Measurements from ENCODE around the gene GLI3.

GLI3 gene

GRCh38 chr7:42263971-42264370, 27.0 kb upstream of the GLI3 start:
- no peak overlapping the region for H4K91ac ChIP-seq (ENCODE audit: low read depth, low read length)
- no CpG with 5 or more reads among the region's 4 CpGs for WGBS (ENCODE audit: extremely low coverage, insufficient coverage, insufficient read length)

GRCh38 chr7:42262964-42263363, 26.0 kb upstream of the GLI3 start:
- H3K36me3 ChIP-seq (ENCODE audit: control insufficient read depth in 1 of 2, insufficient read depth in 2 of 2, low read length in 2 of 2) = no peaks in the 10 kb centered on the region
- H2BK12ac ChIP-seq (ENCODE audit: low read length) = no peak overlapping the region
- no peak overlapping the region for H3K18ac ChIP-seq (ENCODE audit: low read length)
- no peak overlapping the region for H2BK5ac ChIP-seq (ENCODE audit: low read depth, low read length, poor library complexity)
- no peak overlapping the region for H4K12ac ChIP-seq (ENCODE audit: low read depth, low read length)
- H3K14ac ChIP-seq (ENCODE audit: low read length) = no peak overlapping the region
- no peak overlapping the region for H3K9ac ChIP-seq (ENCODE audit: low read length)
- H2BK120ac ChIP-seq (ENCODE audit: insufficient read depth, low read length, poor library complexity) = no peak overlapping the region
- no peak overlapping the region for H3K27ac ChIP-seq (ENCODE audit: low read depth, low read length)
- H3K4me3 ChIP-seq (ENCODE audit: low read depth, low read length) = no peak overlapping the region
- H2AK5ac ChIP-seq (ENCODE audit: low read length) = no peak overlapping the region
- no peaks in the 10 kb centered on the region for H3K9me3 ChIP-seq (ENCODE audit: insufficient read depth, low read depth, low read length)
- peak; percentile 59 to 71 for DNase-seq
- H2AFZ ChIP-seq (ENCODE audit: insufficient read depth, low read length, poor library complexity) = no peak overlapping the region
- no peak overlapping the region for H4K8ac ChIP-seq (ENCODE audit: low read depth, low read length)
- H4K91ac ChIP-seq (ENCODE audit: low read depth, low read length) = no peak overlapping the region
- no peaks in the 10 kb centered on the region for H3K27me3 ChIP-seq (ENCODE audit: insufficient read depth, low read length)
- no peaks in the 10 kb centered on the region for H3K79me1 ChIP-seq (ENCODE audit: low read length)
- H3K4ac ChIP-seq (ENCODE audit: low read depth, low read length) = no peak overlapping the region
- H3K23ac ChIP-seq (ENCODE audit: low read length) = no peak overlapping the region
- WGBS (ENCODE audit: extremely low coverage, insufficient coverage, insufficient read length) = no CpG with 5 or more reads among the region's 7 CpGs
- no peak overlapping the region for H3K4me2 ChIP-seq (ENCODE audit: low read length)
- H3K79me2 ChIP-seq (ENCODE audit: control insufficient read depth, insufficient read depth, low read length, poor library complexity) = no peaks in the 10 kb centered on the region
- H3K4me1 ChIP-seq (ENCODE audit: control insufficient read depth in 1 of 2, insufficient read depth in 2 of 2, low read length in 2 of 2) = no peaks in the 10 kb centered on the region

More at GRCh38 chr7:42263971-42264370, 27.0 kb upstream of the GLI3 start:
- Histone ChIP-seq H3K79me1 (ENCODE audit: low read length) (no peaks in the 10 kb centered on the region), H3K4me3 (ENCODE audit: low read depth, low read length) (peak overlapping the region; percentile 32), H3K79me2 (ENCODE audit: control insufficient read depth, insufficient read depth, low read length, poor library complexity) (no peaks in the 10 kb centered on the region), H3K4ac (ENCODE audit: low read depth, low read length) (no peak overlapping the region), H3K4me2 (ENCODE audit: low read length) (no peak overlapping the region), H2BK120ac (ENCODE audit: insufficient read depth, low read length, poor library complexity) (no peak overlapping the region), H4K8ac (ENCODE audit: low read depth, low read length) (no peak overlapping the region), H3K18ac (ENCODE audit: low read length) (no peak overlapping the region), H3K9ac (ENCODE audit: low read length) (peak overlapping the region; percentile 80), H3K27ac (ENCODE audit: low read depth, low read length) (no peak overlapping the region), H2BK12ac (ENCODE audit: low read length) (no peak overlapping the region), H2AK5ac (ENCODE audit: low read length) (no peak overlapping the region), H2BK5ac (ENCODE audit: low read depth, low read length, poor library complexity) (no peak overlapping the region), H3K14ac (ENCODE audit: low read length) (no peak overlapping the region), H3K23ac (ENCODE audit: low read length) (no peak overlapping the region), H4K12ac (ENCODE audit: low read depth, low read length) (no peak overlapping the region), H2AFZ (ENCODE audit: insufficient read depth, low read length, poor library complexity) (no peak overlapping the region), H3K4me1 (ENCODE audit: control insufficient read depth in 1 of 2, insufficient read depth in 2 of 2, low read length in 2 of 2) (no peaks in the 10 kb centered on the region), H3K36me3 (ENCODE audit: control insufficient read depth in 1 of 2, insufficient read depth in 2 of 2, low read length in 2 of 2) (no peaks in the 10 kb centered on the region), H3K27me3 (ENCODE audit: insufficient read depth, low read length) (no peaks in the 10 kb centered on the region), H3K9me3 (ENCODE audit: insufficient read depth, low read depth, low read length) (no peaks in the 10 kb centered on the region)
- DNase-seq = no peak

- H3K27me3 ChIP-seq (ENCODE audit: insufficient read depth, low read length) = no peaks in the 10 kb centered on the region
- no peak overlapping the region for H3K9ac ChIP-seq (ENCODE audit: low read length)
- H3K14ac ChIP-seq (ENCODE audit: low read length) = no peak overlapping the region
- no peaks in the 10 kb centered on the region for H3K4me1 ChIP-seq (ENCODE audit: control insufficient read depth in 1 of 2, insufficient read depth in 2 of 2, low read length in 2 of 2)
- no peak overlapping the region for H2BK5ac ChIP-seq (ENCODE audit: low read depth, low read length, poor library complexity)
- peak; percentile 92 to 95 for DNase-seq
- no CpG with 5 or more reads among the region's 5 CpGs for WGBS (ENCODE audit: extremely low coverage, insufficient coverage, insufficient read length)
- no peak overlapping the region for H3K4me2 ChIP-seq (ENCODE audit: low read length)
- H3K4ac ChIP-seq (ENCODE audit: low read depth, low read length) = no peak overlapping the region
- no peaks in the 10 kb centered on the region for H3K79me1 ChIP-seq (ENCODE audit: low read length)
- H2BK120ac ChIP-seq (ENCODE audit: insufficient read depth, low read length, poor library complexity) = no peak overlapping the region
- no peak overlapping the region for H2AK5ac ChIP-seq (ENCODE audit: low read length)
- H3K79me2 ChIP-seq (ENCODE audit: control insufficient read depth, insufficient read depth, low read length, poor library complexity) = no peaks in the 10 kb centered on the region
- no peak overlapping the region for H3K27ac ChIP-seq (ENCODE audit: low read depth, low read length)
- H2AFZ ChIP-seq (ENCODE audit: insufficient read depth, low read length, poor library complexity) = no peak overlapping the region
- H3K18ac ChIP-seq (ENCODE audit: low read length) = no peak overlapping the region
- H2BK12ac ChIP-seq (ENCODE audit: low read length) = no peak overlapping the region
- no peak overlapping the region for H3K23ac ChIP-seq (ENCODE audit: low read length)
- H4K91ac ChIP-seq (ENCODE audit: low read depth, low read length) = no peak overlapping the region
- H4K12ac ChIP-seq (ENCODE audit: low read depth, low read length) = no peak overlapping the region
- H3K4me3 ChIP-seq (ENCODE audit: low read depth, low read length) = no peak overlapping the region
- H4K8ac ChIP-seq (ENCODE audit: low read depth, low read length) = no peak overlapping the region
- no peaks in the 10 kb centered on the region for H3K9me3 ChIP-seq (ENCODE audit: insufficient read depth, low read depth, low read length)
- no peaks in the 10 kb centered on the region for H3K36me3 ChIP-seq (ENCODE audit: control insufficient read depth in 1 of 2, insufficient read depth in 2 of 2, low read length in 2 of 2)
Measured at GRCh38 chr7:42254217-42254616, 17.2 kb upstream of the GLI3 start.

- Histone ChIP-seq H3K79me1 (ENCODE audit: low read length) (no peaks in the 10 kb centered on the region), H3K36me3 (ENCODE audit: control insufficient read depth in 1 of 2, insufficient read depth in 2 of 2, low read length in 2 of 2) (no peaks in the 10 kb centered on the region), H3K4ac (ENCODE audit: low read depth, low read length) (no peak overlapping the region), H4K12ac (ENCODE audit: low read depth, low read length) (no peak overlapping the region), H3K4me1 (ENCODE audit: control insufficient read depth in 1 of 2, insufficient read depth in 2 of 2, low read length in 2 of 2) (no peaks in the 10 kb centered on the region), H3K23ac (ENCODE audit: low read length) (no peak overlapping the region), H4K8ac (ENCODE audit: low read depth, low read length) (no peak overlapping the region), H3K9ac (ENCODE audit: low read length) (no peak overlapping the region), H2AFZ (ENCODE audit: insufficient read depth, low read length, poor library complexity) (no peak overlapping the region), H2BK12ac (ENCODE audit: low read length) (no peak overlapping the region), H3K4me3 (ENCODE audit: low read depth, low read length) (no peak overlapping the region), H3K27me3 (ENCODE audit: insufficient read depth, low read length) (no peaks in the 10 kb centered on the region), H2BK5ac (ENCODE audit: low read depth, low read length, poor library complexity) (no peak overlapping the region), H3K14ac (ENCODE audit: low read length) (no peak overlapping the region), H2AK5ac (ENCODE audit: low read length) (no peak overlapping the region), H2BK120ac (ENCODE audit: insufficient read depth, low read length, poor library complexity) (no peak overlapping the region), H4K91ac (ENCODE audit: low read depth, low read length) (no peak overlapping the region), H3K9me3 (ENCODE audit: insufficient read depth, low read depth, low read length) (no peaks in the 10 kb centered on the region), H3K27ac (ENCODE audit: low read depth, low read length) (no peak overlapping the region), H3K4me2 (ENCODE audit: low read length) (no peak overlapping the region), H3K79me2 (ENCODE audit: control insufficient read depth, insufficient read depth, low read length, poor library complexity) (no peaks in the 10 kb centered on the region), H3K18ac (ENCODE audit: low read length) (no peak overlapping the region)
- peak; percentile 43 to 76 for DNase-seq
- WGBS (ENCODE audit: extremely low coverage, insufficient coverage, insufficient read length) = no CpG with 5 or more reads among the region's 3 CpGs
Measured at GRCh38 chr7:42253316-42253715, 16.3 kb upstream of the GLI3 start.
